Gastrocnemius medialis (tissue), 4 donors: Measurements from ENCODE around the gene DLG1. TPM values are rescaled to one million over a fixed set of nuclear protein-coding genes. Genes with fewer than 3 reads are reported as not detected.

Experiments
- ATAC-seq, 2 donors: fragments of 150-250 bp; one replicate each; pipeline ENCODE4 v1.9.1; 2016
- DNase-seq, 2 donors: peaks; one replicate each; pipeline ENCODE4 v3.0.0-alpha.2; 2019
- H3K27ac ChIP-seq, 4 donors: fragments of 200-600 bp; sonication (generic); 1 replicate in 1 of 4; 2 replicates in 3 of 4; pipeline ENCODE4 v1.5.1; 2016 to 2018; ENCODE audit warnings: mild to moderate bottlenecking in 2 of 4, moderate library complexity in 1 of 4
- H3K27me3 ChIP-seq, 3 donors: fragments of 200-600 bp; sonication (generic) in 2 of 3; 1 replicate in 1 of 3; 2 replicates in 2 of 3; pipeline versions ENCODE4 v1.5.1 to v1.6.0; 2016 to 2019; ENCODE audit warnings: mild to moderate bottlenecking in 1 of 3, moderate library complexity in 1 of 3
- H3K36me3 ChIP-seq, 2 donors: fragments of 200-600 bp; sonication (generic) in 1 of 2; one replicate each; pipeline ENCODE4 v1.5.1; 2017 to 2018
- H3K4me1 ChIP-seq, 2 donors: fragments of 200-600 bp; sonication (generic) in 1 of 2; one replicate each; pipeline ENCODE4 v1.5.1; 2016 to 2017; ENCODE audit warnings: mild to moderate bottlenecking in 2 of 2
- H3K4me3 ChIP-seq, 4 donors: fragments of 200-600 bp; sonication (generic) in 3 of 4; 1 replicate in 1 of 4; 2 replicates in 3 of 4; pipeline ENCODE4 v1.5.1; 2016 to 2019; ENCODE audit warnings: mild to moderate bottlenecking in 2 of 4
- H3K9me3 ChIP-seq, 3 donors: fragments of 200-600 bp; sonication (generic) in 2 of 3; 1 replicate in 1 of 3; 2 replicates in 2 of 3; pipeline ENCODE4 v1.5.1; 2016 to 2019
- CTCF ChIP-seq, 5 experiments: fragments of 450-650 bp in 3 of 5; fragments of 200-600 bp in 2 of 5; sonication (generic) in 2 of 5; IDR thresholded peaks in 4 of 5; conservative IDR thresholded peaks in 1 of 5; 1 replicate in 4 of 5; 2 replicates in 1 of 5; pipeline ENCODE4 v1.5.1; 2016 to 2019; ENCODE audit warnings: antibody characterized with exemption in 5 of 5, mild to moderate bottlenecking in 3 of 5, moderate library complexity in 3 of 5
- POLR2A ChIP-seq, 2 donors: fragments of 450-650 bp; IDR thresholded peaks; one replicate each; pipeline ENCODE4 v1.6.1; 2017; ENCODE audit warnings: antibody characterized with exemption in 2 of 2, mild to moderate bottlenecking in 2 of 2, moderate library complexity in 2 of 2
- in situ Hi-C, 4 donors: fragments of 200-750 bp; cut with MboI; loops; one replicate each; pipeline versions ENCODE4 v1.15.0 to v1.8.0; 2017; ENCODE audit warnings: low sequenced_read_pairs in 4 of 4
- intact Hi-C: fragments of 100-400 bp; cut with DNase I; formaldehyde crosslinking; loops from one replicate; pipeline ENCODE4 v1.15.1; 2023; ENCODE audit warnings: low total_unique reads
- total RNA-seq, 4 donors: library from RNA; depleted of rRNA; stranded (reverse); fragments of >200 nt; gene quantifications; one replicate each; pipeline versions ENCODE4 v1.1.0 to v1.2.3, GENCODE V29; 2016

DLG1 gene
- total RNA-seq, 4 donors from 2014 or later, result 41.4 to 112 (median 61.1) TPM

- no peaks in the 10 kb centered on the region for H3K4me1 ChIP-seq
- H3K9me3 ChIP-seq, result no peaks in the 10 kb centered on the region
- intact Hi-C loops, result no loop called here
- DNase-seq (no peak), ATAC-seq (no peak)
- no peak overlapping the region for H3K4me3 ChIP-seq
- TF ChIP-seq CTCF (IDR thresholded peaks at IDR 0.05 in 4 of 5, conservative IDR thresholded peaks at IDR 0.05 in 1 of 5), result no peak
- no peak overlapping the region for H3K27ac ChIP-seq
- H3K27me3 ChIP-seq, result no peaks in the 10 kb centered on the region
- in situ Hi-C loops, result no loop called here
- H3K36me3 ChIP-seq, result peaks cover 0 to 48% of the 10 kb centered on the region in 2 donors
Observed at GRCh38 chr3:197050511-197050910, 247.9 kb downstream of the DLG1 start.

- Histone ChIP-seq H3K27ac (no peak overlapping the region), H3K9me3 (no peaks in the 10 kb centered on the region), H3K27me3 (no peaks in the 10 kb centered on the region), H3K36me3 (peaks cover 0 to 40% of the 10 kb centered on the region in 2 donors), H3K4me3 (no peak overlapping the region), H3K4me1 (no peaks in the 10 kb centered on the region)
- intact Hi-C loops (no loop called here), in situ Hi-C loops (no loop called here)
- ATAC-seq, result no peak
- no peak for DNase-seq
- TF ChIP-seq CTCF (IDR thresholded peaks at IDR 0.05 in 4 of 5, conservative IDR thresholded peaks at IDR 0.05 in 1 of 5), result no peak
- no peak for TF ChIP-seq POLR2A (IDR thresholded peaks at IDR 0.05)
Observed at GRCh38 chr3:197042539-197042938, 255.9 kb downstream of the DLG1 start.

DNA sequence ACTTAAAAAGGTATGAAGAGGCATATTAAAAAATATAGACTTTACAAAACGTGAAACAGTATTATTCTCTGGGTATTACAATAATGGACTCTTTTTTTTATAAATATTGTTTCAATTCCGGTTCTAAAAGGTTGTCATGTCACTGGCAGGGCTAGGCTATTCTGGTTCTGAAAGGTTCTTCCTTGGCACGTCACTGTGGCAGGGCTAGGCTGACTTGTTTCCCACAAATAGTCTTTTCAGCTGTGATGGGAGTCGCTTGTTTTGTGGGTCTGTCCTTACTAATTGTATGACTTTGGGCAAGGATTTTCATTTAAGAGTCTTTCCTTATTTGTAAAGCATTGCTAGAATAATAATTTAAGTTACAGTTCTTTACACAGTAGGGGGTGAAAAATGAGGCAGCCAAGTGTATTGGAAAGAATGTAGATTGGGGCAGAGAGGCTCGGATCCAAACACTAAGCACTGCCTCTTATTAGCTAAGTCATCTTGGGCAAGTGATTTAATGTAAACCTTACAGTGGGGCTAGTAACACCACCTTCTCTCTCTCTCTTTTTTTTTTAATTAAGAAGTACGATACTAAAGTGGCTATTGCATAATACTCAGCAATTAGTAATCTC is 256.4 kb downstream of the DLG1 start:
- no peaks in the 10 kb centered on the region for H3K9me3 ChIP-seq
- in situ Hi-C loops (no loop called here), intact Hi-C loops (no loop called here)
- no peak overlapping the region for H3K4me3 ChIP-seq
- ATAC-seq (no peak), DNase-seq (no peak)
- H3K36me3 ChIP-seq, result peaks cover 0 to 38% of the 10 kb centered on the region in 2 donors
- no peak overlapping the region for H3K27ac ChIP-seq
- no peaks in the 10 kb centered on the region for H3K27me3 ChIP-seq
- TF ChIP-seq POLR2A (IDR thresholded peaks at IDR 0.05) (no peak), CTCF (IDR thresholded peaks at IDR 0.05 in 4 of 5, conservative IDR thresholded peaks at IDR 0.05 in 1 of 5) (no peak)
- no peaks in the 10 kb centered on the region for H3K4me1 ChIP-seq

DNA sequence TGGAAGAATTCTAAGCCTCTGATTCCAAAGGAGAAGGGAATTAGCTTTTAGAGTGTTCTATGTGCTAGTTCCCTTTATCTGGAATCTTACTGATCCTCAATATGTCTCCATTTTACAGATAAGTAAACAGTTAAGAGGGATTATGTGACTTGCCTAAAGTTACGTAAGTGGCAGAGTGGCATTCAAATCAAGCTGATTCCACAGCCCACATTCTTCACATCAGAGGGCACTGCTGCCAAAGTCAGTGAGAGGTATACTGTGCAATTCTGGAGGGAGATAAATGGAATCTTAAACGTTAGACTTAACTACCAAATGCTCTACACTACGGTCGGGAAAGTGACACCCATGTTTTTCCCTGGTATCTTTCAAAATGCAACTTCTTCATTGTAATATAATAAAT is 257.8 kb downstream of the DLG1 start:
- Histone ChIP-seq H3K27me3 (peaks cover 0 to 8% (median 6%) of the 10 kb centered on the region in 3 donors), H3K9me3 (no peaks in the 10 kb centered on the region), H3K27ac (no peak overlapping the region), H3K4me1 (no peaks in the 10 kb centered on the region), H3K36me3 (peaks cover 0 to 25% of the 10 kb centered on the region in 2 donors), H3K4me3 (no peak overlapping the region)
- DNase-seq (no peak), ATAC-seq (no peak)
- TF ChIP-seq CTCF (IDR thresholded peaks at IDR 0.05 in 4 of 5, conservative IDR thresholded peaks at IDR 0.05 in 1 of 5) (no peak), POLR2A (IDR thresholded peaks at IDR 0.05) (no peak)
- intact Hi-C loops, result no loop called here
- in situ Hi-C loops, result no loop called here
